ENCODE data around the gene CRHR2.

Gene CRHR2

DNA sequence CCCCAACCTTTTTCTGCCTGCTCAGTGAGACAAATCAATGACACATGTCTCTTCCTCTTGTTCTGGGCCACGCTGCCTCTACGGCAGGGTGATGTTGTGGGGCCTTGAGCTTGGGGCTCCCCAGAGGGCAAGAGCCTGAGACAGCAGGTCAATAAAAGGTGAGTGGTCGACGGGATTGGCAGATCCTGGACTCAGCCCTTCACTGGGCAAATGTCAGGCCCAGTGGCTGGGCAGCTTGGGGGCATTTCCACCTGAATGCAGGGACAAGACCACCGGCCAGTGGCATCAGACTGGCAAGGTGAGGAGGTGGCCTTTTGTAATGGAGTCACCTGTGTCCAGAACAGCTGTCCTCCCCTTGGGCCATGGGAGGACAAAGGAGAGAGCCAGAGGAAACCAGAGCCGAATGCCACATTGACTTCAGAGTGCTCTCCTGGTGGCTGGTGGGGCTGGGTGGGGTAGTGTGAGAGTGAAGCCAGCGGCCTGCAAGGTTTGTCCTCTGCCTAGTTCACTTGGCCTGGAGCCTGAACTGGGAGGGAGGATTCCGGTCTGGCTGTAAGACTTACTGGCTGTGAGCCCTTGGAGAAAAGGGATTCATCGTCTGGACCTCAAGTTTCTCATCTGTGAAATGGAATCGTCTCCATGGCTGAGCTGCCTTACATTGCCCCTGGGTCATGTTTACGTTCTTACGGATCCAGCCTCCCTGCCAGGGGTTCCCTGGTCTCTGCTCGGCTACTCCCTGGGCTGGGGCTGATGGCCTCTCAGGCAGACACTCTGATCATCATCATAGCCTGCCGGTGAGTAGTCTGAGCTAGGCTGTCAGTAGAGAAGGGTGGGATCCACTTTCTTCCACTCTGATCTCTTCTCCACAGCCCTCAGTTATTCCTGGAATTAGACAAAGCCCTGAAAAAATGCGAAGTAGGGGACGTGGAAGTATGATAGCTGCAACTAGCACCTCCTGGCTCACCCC lies 25.4 kb upstream of the CRHR2 start:
- no peaks in the 10 kb centered on the region for H3K27me3 ChIP-seq (ENCODE audit: insufficient read depth, poor library complexity, severe bottlenecking)

DNA sequence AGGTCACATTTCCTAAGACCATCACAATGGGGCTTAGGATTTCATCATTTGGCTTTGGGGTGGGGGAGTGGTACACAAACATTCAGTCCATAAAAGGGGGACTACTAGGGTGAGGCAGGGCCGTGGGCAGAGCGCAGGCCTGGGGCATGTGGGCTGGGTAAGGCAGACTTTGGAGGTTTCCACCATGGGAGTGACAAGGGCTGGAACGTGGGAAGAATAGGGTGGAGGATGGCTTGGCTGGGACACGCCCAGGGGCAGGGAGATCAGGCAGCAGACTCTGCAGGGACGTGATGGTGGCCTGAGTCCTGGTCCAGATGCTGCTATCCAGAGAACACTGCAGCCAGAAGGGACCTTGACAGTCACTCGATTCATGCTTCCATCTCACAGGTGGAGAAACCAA lies 24.7 kb upstream of the CRHR2 start:
- no peaks in the 10 kb centered on the region for H3K27me3 ChIP-seq (ENCODE audit: insufficient read depth, poor library complexity, severe bottlenecking)
- TF ChIP-seq GABPA (IDR thresholded peaks at IDR 0.05; ENCODE audit: low read depth) = no peak
- TF ChIP-seq, protein P1, sequence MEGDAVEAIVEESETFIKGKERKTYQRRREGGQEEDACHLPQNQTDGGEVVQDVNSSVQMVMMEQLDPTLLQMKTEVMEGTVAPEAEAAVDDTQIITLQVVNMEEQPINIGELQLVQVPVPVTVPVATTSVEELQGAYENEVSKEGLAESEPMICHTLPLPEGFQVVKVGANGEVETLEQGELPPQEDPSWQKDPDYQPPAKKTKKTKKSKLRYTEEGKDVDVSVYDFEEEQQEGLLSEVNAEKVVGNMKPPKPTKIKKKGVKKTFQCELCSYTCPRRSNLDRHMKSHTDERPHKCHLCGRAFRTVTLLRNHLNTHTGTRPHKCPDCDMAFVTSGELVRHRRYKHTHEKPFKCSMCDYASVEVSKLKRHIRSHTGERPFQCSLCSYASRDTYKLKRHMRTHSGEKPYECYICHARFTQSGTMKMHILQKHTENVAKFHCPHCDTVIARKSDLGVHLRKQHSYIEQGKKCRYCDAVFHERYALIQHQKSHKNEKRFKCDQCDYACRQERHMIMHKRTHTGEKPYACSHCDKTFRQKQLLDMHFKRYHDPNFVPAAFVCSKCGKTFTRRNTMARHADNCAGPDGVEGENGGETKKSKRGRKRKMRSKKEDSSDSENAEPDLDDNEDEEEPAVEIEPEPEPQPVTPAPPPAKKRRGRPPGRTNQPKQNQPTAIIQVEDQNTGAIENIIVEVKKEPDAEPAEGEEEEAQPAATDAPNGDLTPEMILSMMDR (IDR thresholded peaks at IDR 0.05; ENCODE audit: insufficient read depth, low read length) = no peak
- no peak overlapping the region for H3K4me3 ChIP-seq (replicated peaks; ENCODE audit: insufficient read depth, low read length)
- H3K27ac ChIP-seq (replicated peaks) = no peak overlapping the region
- DNase-seq (ENCODE audit: low read depth in 1 of 2, low spot score in 1 of 2) = no peak

More for the DNA sequence above, 25.4 kb upstream of the CRHR2 start:
- DNase-seq (ENCODE audit: low read depth in 1 of 2, low spot score in 1 of 2) = no peak
- no peak overlapping the region for H3K4me3 ChIP-seq (replicated peaks; ENCODE audit: insufficient read depth, low read length)
- TF ChIP-seq, protein P2, sequence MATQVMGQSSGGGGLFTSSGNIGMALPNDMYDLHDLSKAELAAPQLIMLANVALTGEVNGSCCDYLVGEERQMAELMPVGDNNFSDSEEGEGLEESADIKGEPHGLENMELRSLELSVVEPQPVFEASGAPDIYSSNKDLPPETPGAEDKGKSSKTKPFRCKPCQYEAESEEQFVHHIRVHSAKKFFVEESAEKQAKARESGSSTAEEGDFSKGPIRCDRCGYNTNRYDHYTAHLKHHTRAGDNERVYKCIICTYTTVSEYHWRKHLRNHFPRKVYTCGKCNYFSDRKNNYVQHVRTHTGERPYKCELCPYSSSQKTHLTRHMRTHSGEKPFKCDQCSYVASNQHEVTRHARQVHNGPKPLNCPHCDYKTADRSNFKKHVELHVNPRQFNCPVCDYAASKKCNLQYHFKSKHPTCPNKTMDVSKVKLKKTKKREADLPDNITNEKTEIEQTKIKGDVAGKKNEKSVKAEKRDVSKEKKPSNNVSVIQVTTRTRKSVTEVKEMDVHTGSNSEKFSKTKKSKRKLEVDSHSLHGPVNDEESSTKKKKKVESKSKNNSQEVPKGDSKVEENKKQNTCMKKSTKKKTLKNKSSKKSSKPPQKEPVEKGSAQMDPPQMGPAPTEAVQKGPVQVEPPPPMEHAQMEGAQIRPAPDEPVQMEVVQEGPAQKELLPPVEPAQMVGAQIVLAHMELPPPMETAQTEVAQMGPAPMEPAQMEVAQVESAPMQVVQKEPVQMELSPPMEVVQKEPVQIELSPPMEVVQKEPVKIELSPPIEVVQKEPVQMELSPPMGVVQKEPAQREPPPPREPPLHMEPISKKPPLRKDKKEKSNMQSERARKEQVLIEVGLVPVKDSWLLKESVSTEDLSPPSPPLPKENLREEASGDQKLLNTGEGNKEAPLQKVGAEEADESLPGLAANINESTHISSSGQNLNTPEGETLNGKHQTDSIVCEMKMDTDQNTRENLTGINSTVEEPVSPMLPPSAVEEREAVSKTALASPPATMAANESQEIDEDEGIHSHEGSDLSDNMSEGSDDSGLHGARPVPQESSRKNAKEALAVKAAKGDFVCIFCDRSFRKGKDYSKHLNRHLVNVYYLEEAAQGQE (IDR thresholded peaks at IDR 0.05; ENCODE audit: insufficient replicate concordance, low read depth) = no peak
- TF ChIP-seq GABPA (IDR thresholded peaks at IDR 0.05; ENCODE audit: low read depth) (no peak), POLR2AphosphoS5 (IDR thresholded peaks at IDR 0.05; ENCODE audit: low read depth) (no peak), SPI1 (IDR thresholded peaks at IDR 0.05; ENCODE audit: borderline replicate concordance, low read depth) (no peak)
- TF ChIP-seq, protein P1 (IDR thresholded peaks at IDR 0.05; ENCODE audit: insufficient read depth, low read length) = no peak
- no peak overlapping the region for H3K27ac ChIP-seq (replicated peaks)

DNA sequence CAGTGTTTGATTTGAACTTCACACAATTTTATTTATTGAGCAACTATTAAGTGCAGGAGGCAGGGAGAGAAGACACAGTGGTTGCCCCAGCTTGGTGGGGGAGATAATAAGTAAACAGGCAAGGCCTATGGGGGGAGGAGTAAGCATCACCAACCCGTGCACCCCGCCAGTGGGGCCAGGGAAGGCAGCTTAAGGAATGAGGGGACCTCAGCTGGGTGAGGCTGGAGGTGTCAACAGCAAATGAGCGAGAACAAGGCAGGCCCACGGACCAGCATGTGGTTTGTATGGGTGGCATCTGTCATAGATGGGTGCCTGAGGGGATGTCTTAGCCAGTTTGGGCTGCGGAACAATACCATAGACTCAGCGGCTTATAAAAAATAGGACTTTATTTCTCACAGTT lies 24.1 kb upstream of the CRHR2 start:
- Histone ChIP-seq H3K27ac (replicated peaks) (no peak overlapping the region), H3K27me3 (ENCODE audit: insufficient read depth, poor library complexity, severe bottlenecking) (peaks cover 2% of the 10 kb centered on the region)

More for the DNA sequence above, 24.1 kb upstream of the CRHR2 start:
- H3K4me3 ChIP-seq (replicated peaks; ENCODE audit: insufficient read depth, low read length) = no peak overlapping the region
- no peak for TF ChIP-seq SPI1 (IDR thresholded peaks at IDR 0.05; ENCODE audit: borderline replicate concordance, low read depth)
- TF ChIP-seq, protein P2 (IDR thresholded peaks at IDR 0.05; ENCODE audit: insufficient replicate concordance, low read depth) = no peak
- TF ChIP-seq GABPA (IDR thresholded peaks at IDR 0.05; ENCODE audit: low read depth) = no peak
- TF ChIP-seq, protein P1 (IDR thresholded peaks at IDR 0.05; ENCODE audit: insufficient read depth, low read length) = no peak
- no peak for TF ChIP-seq POLR2AphosphoS5 (IDR thresholded peaks at IDR 0.05; ENCODE audit: low read depth)
- no peak for DNase-seq (ENCODE audit: low read depth in 1 of 2, low spot score in 1 of 2)

All from HL-60 (cell line).